HL-60 (cell line): ENCODE data around the gene ACACA.

Source experiments
- DNase-seq, 2 experiments: peaks; one replicate each; pipeline ENCODE4 v3.0.0-alpha.2; 2010 to 2020; ENCODE audit warnings: low read depth in 1 of 2, low spot score in 1 of 2
- H3K27ac ChIP-seq: fragments of 250-450 bp; sonication (Bioruptor Pico); replicated peaks from 2 replicates; pipeline ENCODE4 v1.5.1; 2020; ENCODE audit warnings: mild to moderate bottlenecking, moderate library complexity
- H3K27me3 ChIP-seq: fragments of 250-450 bp; sonication (Bioruptor Pico); 2 replicates; pipeline ENCODE4 v1.5.1; 2021; ENCODE audit warnings: mild to moderate bottlenecking, moderate library complexity; ENCODE audit not compliant: insufficient read depth, poor library complexity, severe bottlenecking
- H3K4me3 ChIP-seq: replicated peaks from 2 replicates; pipeline ENCODE4 v1.5.1; 2011; ENCODE audit warnings: mild to moderate bottlenecking, control low read depth, low read length; ENCODE audit not compliant: insufficient read depth
- GABPA ChIP-seq: IDR thresholded peaks from 2 replicates; pipeline ENCODE4 v1.6.1; 2012; ENCODE audit warnings: low read depth
- POLR2AphosphoS5 ChIP-seq: IDR thresholded peaks from 2 replicates; pipeline ENCODE4 v1.6.1; 2012; ENCODE audit warnings: low read depth
- SPI1 ChIP-seq: IDR thresholded peaks from 2 replicates; pipeline ENCODE4 v1.6.1; 2012; ENCODE audit warnings: low read depth, mild to moderate bottlenecking, borderline replicate concordance
- TF ChIP-seq, protein P1 (sequence below): IDR thresholded peaks from 2 replicates; pipeline ENCODE4 v1.6.1; 2012; ENCODE audit warnings: low read depth; ENCODE audit not compliant: insufficient replicate concordance
- TF ChIP-seq, protein P2 (sequence below): IDR thresholded peaks from one replicate; pipeline ENCODE4 v1.5.1; 2011; ENCODE audit warnings: low read length, control low read depth, inconsistent platforms; ENCODE audit not compliant: insufficient read depth

Gene ACACA

DNA sequence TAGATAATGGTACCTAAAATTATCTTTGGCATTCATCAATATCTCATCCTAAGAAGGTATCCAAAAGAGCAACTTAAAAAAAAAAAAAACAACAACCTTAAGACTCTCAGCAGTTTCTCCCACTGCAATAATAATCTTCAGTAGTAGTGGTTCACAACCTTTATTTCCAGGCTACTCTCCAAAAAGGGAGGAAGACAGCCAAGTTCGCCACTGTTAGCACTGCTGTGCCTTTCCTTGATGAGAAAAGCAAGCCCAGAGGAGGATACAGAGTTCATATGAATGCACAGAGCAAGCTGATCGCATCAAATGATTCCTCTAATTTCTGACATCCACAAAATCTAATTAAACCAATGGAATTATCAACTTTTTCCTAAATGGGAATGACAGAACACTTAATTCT is 258.5 kb downstream of the ACACA start:
- Histone ChIP-seq H3K27ac (no peak overlapping the region), H3K4me3 (no peak overlapping the region), H3K27me3 (no peaks in the 10 kb centered on the region)
- DNase-seq = no peak
- TF ChIP-seq POLR2AphosphoS5 = no peak
- TF ChIP-seq, protein P1, sequence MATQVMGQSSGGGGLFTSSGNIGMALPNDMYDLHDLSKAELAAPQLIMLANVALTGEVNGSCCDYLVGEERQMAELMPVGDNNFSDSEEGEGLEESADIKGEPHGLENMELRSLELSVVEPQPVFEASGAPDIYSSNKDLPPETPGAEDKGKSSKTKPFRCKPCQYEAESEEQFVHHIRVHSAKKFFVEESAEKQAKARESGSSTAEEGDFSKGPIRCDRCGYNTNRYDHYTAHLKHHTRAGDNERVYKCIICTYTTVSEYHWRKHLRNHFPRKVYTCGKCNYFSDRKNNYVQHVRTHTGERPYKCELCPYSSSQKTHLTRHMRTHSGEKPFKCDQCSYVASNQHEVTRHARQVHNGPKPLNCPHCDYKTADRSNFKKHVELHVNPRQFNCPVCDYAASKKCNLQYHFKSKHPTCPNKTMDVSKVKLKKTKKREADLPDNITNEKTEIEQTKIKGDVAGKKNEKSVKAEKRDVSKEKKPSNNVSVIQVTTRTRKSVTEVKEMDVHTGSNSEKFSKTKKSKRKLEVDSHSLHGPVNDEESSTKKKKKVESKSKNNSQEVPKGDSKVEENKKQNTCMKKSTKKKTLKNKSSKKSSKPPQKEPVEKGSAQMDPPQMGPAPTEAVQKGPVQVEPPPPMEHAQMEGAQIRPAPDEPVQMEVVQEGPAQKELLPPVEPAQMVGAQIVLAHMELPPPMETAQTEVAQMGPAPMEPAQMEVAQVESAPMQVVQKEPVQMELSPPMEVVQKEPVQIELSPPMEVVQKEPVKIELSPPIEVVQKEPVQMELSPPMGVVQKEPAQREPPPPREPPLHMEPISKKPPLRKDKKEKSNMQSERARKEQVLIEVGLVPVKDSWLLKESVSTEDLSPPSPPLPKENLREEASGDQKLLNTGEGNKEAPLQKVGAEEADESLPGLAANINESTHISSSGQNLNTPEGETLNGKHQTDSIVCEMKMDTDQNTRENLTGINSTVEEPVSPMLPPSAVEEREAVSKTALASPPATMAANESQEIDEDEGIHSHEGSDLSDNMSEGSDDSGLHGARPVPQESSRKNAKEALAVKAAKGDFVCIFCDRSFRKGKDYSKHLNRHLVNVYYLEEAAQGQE = no peak
- TF ChIP-seq, protein P2, sequence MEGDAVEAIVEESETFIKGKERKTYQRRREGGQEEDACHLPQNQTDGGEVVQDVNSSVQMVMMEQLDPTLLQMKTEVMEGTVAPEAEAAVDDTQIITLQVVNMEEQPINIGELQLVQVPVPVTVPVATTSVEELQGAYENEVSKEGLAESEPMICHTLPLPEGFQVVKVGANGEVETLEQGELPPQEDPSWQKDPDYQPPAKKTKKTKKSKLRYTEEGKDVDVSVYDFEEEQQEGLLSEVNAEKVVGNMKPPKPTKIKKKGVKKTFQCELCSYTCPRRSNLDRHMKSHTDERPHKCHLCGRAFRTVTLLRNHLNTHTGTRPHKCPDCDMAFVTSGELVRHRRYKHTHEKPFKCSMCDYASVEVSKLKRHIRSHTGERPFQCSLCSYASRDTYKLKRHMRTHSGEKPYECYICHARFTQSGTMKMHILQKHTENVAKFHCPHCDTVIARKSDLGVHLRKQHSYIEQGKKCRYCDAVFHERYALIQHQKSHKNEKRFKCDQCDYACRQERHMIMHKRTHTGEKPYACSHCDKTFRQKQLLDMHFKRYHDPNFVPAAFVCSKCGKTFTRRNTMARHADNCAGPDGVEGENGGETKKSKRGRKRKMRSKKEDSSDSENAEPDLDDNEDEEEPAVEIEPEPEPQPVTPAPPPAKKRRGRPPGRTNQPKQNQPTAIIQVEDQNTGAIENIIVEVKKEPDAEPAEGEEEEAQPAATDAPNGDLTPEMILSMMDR = no peak
- TF ChIP-seq SPI1 = no peak
- no peak for TF ChIP-seq GABPA

DNA sequence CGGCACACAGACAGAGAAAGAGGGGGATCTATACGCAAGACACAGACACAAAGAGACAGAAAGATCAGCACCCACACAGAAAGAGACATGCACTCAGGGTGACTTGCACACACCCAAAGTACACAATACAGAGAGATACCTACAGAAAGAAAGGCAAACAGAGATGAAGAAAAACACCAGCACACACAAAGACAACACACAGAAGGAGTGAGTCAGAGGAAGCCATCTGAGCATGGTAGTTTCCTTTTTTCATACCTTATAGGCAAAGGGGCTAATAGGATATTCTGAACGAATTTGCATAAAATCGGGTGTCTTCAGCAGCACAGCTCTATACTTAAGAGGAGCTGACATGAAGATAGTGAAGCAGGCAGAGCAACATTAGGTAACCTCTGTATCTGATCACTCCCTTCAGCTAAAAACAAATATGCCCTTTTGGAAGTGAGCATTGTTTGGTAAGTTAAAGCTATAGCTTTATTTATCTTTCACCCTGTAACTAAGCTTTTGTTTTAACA is 259.3 kb downstream of the ACACA start:
- no peak overlapping the region for H3K27ac ChIP-seq
- TF ChIP-seq, protein P2 = no peak
- TF ChIP-seq POLR2AphosphoS5 = no peak
- no peak for TF ChIP-seq GABPA
- TF ChIP-seq, protein P1 = no peak
- no peak for TF ChIP-seq SPI1
- H3K4me3 ChIP-seq = no peak overlapping the region
- no peak for DNase-seq
- H3K27me3 ChIP-seq = no peaks in the 10 kb centered on the region

DNA sequence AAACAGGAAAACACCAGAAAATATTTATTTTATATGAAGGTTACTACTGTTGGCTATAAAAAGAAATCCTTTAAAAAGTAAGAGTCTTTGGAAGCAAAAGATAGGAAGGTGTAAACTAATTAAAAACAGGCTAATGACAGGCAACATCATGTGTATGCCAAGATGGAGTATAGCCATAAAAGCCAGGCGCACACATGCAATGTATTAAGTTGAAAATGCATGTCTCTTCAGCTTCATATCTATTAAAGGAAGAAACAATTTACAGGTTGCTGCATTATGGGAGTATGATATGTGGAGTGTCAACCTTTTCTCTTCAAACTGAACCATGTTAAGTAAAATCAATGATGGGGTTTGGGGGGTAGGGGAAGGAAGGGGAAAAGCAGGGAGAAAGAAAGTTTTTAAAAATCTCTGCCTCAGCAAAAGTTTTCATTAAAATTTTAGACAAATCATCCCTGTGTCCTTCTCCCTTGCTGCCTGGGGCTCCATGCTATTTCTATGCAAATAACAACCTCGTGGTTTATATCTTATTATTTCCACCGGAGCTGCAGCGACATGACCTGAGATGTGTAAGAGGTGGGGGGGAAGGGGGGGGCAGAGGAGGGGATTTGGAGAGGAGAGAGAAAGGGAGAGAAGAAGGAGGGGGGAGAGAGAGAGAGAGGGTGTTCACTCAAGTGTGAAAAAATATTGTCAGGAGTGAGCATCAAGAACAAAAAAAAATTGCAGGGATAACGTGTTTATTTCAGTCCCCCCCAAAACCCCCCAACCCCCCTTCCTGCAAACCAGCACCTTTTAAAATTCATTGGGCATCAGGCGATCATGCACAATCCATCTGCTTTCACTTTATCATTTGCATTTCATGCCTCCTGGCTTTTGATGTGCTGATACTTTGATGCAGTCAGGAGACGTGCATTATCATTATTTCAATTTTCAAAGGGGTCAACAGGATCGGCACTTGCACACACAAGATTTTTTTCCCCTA is 260.3 kb downstream of the ACACA start:
- no peak for DNase-seq
- no peak overlapping the region for H3K27ac ChIP-seq
- H3K4me3 ChIP-seq = no peak overlapping the region
- no peaks in the 10 kb centered on the region for H3K27me3 ChIP-seq
- TF ChIP-seq SPI1 = no peak
- TF ChIP-seq GABPA = no peak
- TF ChIP-seq POLR2AphosphoS5 = no peak
- TF ChIP-seq, protein P1 = no peak
- TF ChIP-seq, protein P2 = no peak
